AG04449 (cell line): ENCODE measurements around the gene GLT8D2.

ENCODE experiments used
- CTCF ChIA-PET: fragments of 350-600 bp; formaldehyde crosslinking; extraction: SDS; loops from one replicate; lab custom pipeline; 2021; ENCODE audit warnings: antibody characterized with exemption; lab: Yijun Ruan, JAX
- POLR2A ChIA-PET: fragments of 400-600, 350-600 bp; formaldehyde crosslinking; extraction: SDS; loops from one replicate; lab custom pipeline; 2020; ENCODE audit warnings: antibody characterized with exemption, inconsistent platforms; lab: Yijun Ruan, JAX
- DNase-seq: peaks from one replicate; pipeline ENCODE4 v3.0.0-alpha.2; 2010; ENCODE audit warnings: low read depth, low spot score
- H3K4me3 ChIP-seq: 2 replicates; pipeline ENCODE4 v1.5.1; 2011; ENCODE audit warnings: low read depth, mild to moderate bottlenecking, control low read depth, low read length
- TF ChIP-seq, protein P1 (sequence below): IDR thresholded peaks from one replicate; pipeline ENCODE4 v1.5.1; 2011; ENCODE audit warnings: mild to moderate bottlenecking, moderate library complexity, low read length, control low read depth, inconsistent platforms; ENCODE audit not compliant: insufficient read depth; ENCODE audit errors: missing control alignments

Gene GLT8D2

DNA sequence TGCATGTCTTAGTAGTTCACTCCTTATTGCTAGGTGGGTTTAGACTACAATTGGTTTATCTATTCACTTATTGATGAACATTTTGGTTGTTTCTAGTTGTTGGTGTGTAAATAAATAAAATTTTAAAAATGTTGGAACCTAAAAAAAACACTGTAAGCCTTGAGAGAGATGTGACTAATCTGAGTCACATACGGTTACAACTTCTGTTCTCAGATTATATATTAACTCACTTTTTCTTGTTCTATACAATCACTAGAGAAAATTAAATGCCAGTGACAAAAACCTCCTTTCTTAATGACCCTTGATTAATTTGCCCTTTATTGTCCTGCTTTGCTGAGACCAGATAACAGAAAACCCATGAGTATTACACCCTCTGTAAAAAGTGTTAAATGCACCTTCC lies 91.4 kb downstream of the GLT8D2 start:
- ChIA-PET POLR2A (no interaction called here), CTCF (no interaction called here)
- H3K4me3 ChIP-seq = no peak overlapping the region
- no peak for DNase-seq
- TF ChIP-seq, protein P1, sequence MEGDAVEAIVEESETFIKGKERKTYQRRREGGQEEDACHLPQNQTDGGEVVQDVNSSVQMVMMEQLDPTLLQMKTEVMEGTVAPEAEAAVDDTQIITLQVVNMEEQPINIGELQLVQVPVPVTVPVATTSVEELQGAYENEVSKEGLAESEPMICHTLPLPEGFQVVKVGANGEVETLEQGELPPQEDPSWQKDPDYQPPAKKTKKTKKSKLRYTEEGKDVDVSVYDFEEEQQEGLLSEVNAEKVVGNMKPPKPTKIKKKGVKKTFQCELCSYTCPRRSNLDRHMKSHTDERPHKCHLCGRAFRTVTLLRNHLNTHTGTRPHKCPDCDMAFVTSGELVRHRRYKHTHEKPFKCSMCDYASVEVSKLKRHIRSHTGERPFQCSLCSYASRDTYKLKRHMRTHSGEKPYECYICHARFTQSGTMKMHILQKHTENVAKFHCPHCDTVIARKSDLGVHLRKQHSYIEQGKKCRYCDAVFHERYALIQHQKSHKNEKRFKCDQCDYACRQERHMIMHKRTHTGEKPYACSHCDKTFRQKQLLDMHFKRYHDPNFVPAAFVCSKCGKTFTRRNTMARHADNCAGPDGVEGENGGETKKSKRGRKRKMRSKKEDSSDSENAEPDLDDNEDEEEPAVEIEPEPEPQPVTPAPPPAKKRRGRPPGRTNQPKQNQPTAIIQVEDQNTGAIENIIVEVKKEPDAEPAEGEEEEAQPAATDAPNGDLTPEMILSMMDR = no peak

DNA sequence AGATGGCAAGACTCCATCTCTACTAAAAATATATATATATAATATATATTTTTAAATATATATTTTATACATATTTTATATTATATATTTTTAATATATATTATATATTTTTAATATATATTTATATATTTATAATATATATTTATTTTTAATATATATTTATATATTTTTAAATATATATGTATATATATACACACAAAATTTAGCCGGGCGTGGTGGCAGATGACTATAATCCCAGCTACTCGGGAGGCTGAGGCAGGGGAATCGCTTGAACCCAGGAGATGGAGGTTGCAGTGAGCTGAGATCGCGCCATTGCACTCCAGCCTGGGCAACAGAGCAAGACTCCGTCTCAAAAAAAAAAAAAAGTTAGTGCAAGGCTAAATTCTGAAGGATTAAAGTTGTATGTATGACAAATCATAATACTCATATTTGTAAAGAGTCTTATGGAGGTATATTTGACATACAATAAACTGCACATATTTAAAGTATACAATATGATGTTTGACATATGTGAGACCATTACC lies 92.1 kb downstream of the GLT8D2 start:
- no peak for DNase-seq
- POLR2A ChIA-PET = no interaction called here
- TF ChIP-seq, protein P1 = no peak
- CTCF ChIA-PET = no interaction called here
- no peak overlapping the region for H3K4me3 ChIP-seq

DNA sequence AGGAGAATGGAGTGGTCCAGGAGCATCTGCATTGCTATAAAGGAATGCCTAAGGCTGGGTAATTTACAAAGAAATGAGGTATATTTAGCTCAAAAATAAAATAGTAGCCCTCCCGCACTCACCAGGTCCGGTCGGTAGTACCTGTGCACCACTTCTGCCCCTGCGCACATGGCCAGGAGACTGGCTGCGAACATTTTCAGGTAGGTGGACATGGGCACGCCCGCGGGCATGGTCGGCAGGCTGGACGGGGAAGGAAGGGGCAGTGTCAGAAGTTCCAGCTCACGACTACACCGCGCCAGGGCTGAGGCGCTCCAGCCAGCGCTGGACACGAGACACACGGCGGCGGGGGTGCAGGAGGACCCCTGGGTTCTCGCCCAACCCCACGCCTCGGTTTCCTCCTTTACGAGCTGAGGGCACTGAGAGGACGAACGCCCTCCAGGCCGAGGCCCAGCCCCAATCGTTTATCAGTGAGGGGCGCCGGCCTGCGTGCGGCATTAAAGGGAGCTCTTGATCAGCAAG lies 93.4 kb downstream of the GLT8D2 start:
- TF ChIP-seq, protein P1 = no peak
- peak overlapping the region; percentile 87 for H3K4me3 ChIP-seq
- DNase-seq = no peak
- ChIA-PET CTCF (interaction anchor here (0.6 to 1.5 kb wide), 6 partner anchors 9 to 152 kb away, joined by 3 to 13 read pairs (median 4); partner anchors contain the start of gene TDG), POLR2A (interaction anchor here (0.6 to 2.8 kb wide), 7 partner anchors 9 to 181 kb away, joined by 3 to 44 read pairs (median 4); partner anchors contain the start of genes GLT8D2, HSP90B1, NFYB and TDG)

DNA sequence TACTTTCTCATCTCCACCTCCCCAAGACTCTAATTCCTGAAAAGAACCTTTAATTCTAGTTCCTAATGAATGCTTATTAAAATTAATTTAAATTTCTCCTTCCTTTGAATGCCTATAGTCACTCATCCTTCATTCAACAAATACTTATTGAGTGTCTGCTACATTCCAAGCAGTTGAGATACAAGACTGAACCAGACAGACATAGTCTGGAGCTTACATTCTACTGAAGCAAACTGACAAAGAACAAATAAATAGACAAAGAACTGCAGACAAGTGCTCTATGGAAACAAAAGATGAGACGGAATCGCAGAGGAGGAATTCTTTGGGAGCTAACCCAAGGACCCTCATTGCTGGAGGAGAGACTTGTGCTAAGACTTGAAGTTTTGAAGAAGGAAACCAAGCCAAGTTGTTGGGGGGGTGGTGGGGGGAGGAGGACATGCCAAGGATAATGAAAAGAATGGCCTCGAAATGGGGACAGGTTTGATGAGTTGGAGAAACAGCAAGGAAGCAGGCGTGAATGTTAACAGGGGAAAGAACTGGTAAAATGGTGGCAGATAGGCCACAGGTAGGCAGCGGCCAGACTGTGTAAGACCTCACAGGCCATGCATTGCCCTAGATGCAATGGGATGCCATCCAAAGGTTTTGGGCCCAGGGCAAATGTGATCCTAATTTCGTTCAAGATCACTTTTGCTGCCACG lies 94.0 kb downstream of the GLT8D2 start:
- ChIA-PET CTCF (interaction anchor here (1.1 to 1.5 kb wide), 6 partner anchors 10 to 79 kb away, joined by 3 to 13 read pairs (median 4); partner anchors contain the start of gene TDG), POLR2A (interaction anchor here (0.8 to 2.8 kb wide), 5 partner anchors 10 to 94 kb away, joined by 3 to 44 read pairs (median 4); partner anchors contain the start of genes GLT8D2, HSP90B1 and TDG)
- H3K4me3 ChIP-seq = peak overlapping the region; percentile 87
- TF ChIP-seq, protein P1 = no peak
- no peak for DNase-seq

DNA sequence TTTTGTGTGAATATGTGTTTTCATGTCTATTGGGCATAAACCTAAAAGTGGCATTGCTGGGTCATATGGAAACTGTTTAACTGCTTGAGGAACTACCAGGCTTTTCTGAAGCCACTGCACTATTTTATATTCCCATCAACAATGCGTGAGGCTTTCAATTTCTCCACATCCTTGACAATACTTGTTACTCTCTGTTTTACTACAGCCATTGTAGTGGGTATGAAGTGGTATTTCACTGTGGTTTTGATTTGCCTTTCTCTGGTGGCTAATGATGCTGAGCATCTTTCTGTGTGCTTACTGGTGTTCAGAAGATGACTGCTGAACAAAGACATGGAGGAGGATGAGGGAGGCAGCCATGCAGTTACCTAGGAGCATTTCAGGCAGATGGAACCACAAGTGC lies 97.5 kb downstream of the GLT8D2 start:
- TF ChIP-seq, protein P1 = no peak
- ChIA-PET POLR2A (no interaction called here), CTCF (interaction anchor here (2.3 kb wide), 1 partner anchor 157 kb away, joined by 5 read pairs; no protein-coding TSS in a partner anchor)

More for the DNA sequence above, 97.5 kb downstream of the GLT8D2 start:
- DNase-seq = no peak
- no peak overlapping the region for H3K4me3 ChIP-seq
